NCI-H1105 (cell line): ENCODE results near the gene CSAD.
"Not testable (repeated sequence)": the region's sequence is repeated elsewhere in the genome, so short reads cannot be mapped to it uniquely, and the experiment has no call there.

Experiments used
- DNase-seq: peaks from one replicate; lab custom pipeline; 2025; lab: John Stamatoyannopoulos, UW

The CSAD gene

DNA sequence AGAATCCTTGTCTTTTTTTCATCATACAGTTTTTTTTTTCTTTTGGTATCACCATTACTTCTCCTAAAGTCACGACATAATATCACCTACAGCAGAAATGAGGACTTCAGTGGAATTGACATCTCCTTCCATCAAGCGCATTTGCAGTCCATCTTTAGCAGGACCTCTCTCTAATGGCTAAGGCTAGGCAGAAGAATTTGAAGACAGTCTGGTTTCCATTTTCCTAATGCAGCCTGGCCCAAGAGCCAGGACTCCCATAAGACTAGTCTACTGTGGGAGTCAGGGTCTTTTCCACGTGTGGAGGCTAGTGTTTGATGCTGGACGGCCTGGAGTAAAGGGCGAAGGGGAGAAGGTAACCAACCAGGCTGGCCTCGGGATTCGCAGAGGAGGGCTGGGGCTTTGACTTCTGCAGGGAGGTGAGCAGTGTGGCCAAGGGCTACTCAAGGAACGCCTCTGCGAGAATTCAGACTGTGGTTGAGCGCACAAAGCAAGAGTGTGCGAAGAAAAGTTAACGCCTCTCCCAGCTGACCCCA, 972 bp downstream of the CSAD start:
- DNase-seq = no peak

DNA sequence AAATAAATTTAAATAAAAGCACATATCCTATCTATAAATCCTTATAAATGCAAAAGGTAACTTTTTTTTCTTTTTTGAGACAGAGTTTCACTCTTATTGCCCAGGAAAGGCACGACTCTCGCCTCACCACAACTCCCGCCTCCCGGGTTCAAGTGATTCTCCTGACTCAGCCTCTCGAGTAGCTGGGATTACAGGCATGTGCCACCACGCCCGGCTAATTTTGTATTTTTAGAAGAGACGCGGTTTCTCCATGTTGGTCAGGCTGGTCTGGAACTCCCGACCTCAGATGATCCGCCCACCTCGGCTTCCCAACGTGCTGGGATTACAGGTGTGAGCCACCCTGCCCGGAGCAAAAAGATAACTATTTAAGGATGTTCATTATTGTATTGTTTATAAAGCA, 1.9 kb downstream of the CSAD start:
- not testable (repeated sequence) for DNase-seq

GRCh38 chr12:53177447-53177846, 3.3 kb downstream of the CSAD start:
- not testable (repeated sequence) for DNase-seq

GRCh38 chr12:53176750-53177149, 4.0 kb downstream of the CSAD start:
- DNase-seq = no peak

GRCh38 chr12:53174881-53175491, 5.7 kb downstream of the CSAD start:
- no peak for DNase-seq

DNA sequence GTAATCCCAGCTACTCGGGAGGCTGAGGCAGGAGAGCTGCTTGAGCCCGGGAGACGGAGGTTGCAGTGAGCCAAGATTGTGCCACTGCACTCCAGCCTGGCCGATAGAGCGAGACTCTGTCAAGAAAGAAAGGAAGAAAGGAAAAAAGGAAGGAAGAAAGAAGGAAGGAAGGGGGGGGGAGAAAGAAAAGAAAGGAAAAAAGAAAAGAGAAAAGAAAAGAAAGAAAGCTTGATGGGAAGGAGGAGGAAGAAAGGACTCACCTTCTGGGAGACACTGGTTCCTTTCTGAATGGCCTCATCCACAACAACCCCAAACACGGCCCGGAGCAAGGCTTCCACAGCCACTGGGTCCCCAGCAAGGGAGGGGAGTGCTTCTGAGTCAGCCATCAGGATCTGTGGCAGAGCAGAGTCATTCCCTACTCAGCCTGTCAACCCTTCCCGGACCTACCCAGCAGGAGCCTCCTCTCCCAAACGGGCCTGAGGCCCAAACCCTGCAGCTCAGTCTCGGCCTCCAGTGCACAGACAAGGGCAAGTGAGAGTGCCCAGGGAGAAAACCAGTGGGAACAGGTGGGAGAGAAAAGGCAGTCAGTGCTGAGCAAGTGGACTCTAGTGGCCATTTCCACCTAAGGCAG, 7.5 kb downstream of the CSAD start:
- no peak for DNase-seq

GRCh38 chr12:53172352-53172751, 8.4 kb downstream of the CSAD start:
- no peak for DNase-seq

GRCh38 chr12:53171725-53172329, 8.9 kb downstream of the CSAD start:
- no peak for DNase-seq

GRCh38 chr12:53170876-53171724, 9.6 kb downstream of the CSAD start:
- DNase-seq = no peak

DNA sequence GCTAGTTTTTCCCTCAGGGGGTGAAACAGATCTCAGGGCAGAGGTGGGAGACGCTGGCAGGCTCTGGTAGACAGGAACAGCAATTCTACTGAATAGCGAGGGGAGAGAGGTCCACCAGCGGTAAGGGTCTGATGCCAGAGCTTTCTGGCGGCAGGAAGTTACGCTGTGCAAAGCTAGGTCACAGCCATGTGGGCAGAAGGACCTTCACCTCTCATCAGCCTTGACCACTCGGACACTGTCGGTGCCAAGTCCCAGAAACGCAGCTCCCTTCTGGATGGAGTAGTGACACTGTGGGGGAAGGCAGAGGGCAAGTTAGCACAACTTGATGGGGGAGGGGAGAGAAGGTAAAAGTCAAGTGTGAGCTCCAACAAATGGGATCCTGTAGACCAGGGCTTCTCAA, 10.5 kb downstream of the CSAD start:
- no peak for DNase-seq

- no peak for DNase-seq
Observed at GRCh38 chr12:53169644-53170043, 11.1 kb downstream of the CSAD start.

DNA sequence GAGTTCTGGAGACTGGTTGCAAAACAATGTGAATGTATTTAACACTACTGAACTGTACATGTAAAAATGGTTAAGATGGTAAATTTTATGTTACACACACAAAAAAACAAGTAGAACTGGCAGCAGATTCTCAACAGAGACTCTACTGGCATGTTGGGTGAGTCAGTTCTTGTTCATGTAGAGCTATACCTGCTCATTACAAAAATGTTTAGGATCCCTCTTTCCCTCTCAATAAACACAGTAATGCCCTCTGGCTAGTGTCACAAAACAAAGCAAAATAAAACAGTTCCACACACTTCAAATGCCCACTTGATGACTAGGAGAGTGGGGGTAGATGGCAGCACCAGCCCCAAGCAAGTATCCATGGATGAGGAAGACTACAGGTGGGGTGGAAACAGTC, 13.9 kb downstream of the CSAD start:
- no peak for DNase-seq

DNA sequence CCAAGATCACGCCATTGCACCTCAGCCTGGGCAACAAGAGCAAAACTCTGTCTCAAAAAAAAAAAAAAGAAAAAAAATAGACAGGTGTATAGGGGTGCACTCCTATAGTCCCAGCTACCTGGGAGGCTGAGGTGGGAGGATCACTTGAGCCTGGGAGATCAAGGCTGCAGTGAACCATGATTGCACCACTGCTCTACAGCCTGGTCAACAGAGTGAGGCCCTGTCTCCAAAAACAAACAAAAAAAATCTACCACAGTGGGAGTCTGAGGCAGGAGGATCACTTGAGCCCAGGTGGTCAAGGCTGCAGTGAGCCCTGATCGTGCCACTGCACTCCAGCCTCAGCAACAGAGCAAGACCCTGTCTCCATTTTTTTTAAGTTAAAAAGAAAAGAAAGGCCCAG, 17.7 kb downstream of the CSAD start:
- not testable (repeated sequence) for DNase-seq

GRCh38 chr12:53161119-53161911, 19.4 kb downstream of the CSAD start:
- DNase-seq = no peak

GRCh38 chr12:53160673-53161072, 20.1 kb downstream of the CSAD start:
- no peak for DNase-seq

- DNase-seq = no peak
Observed at GRCh38 chr12:53160000-53160399, 20.7 kb downstream of the CSAD start.

- peak; percentile 45 for DNase-seq
Observed at GRCh38 chr12:53159195-53159839, 21.4 kb downstream of the CSAD start.

GRCh38 chr12:53152390-53152789, 28.3 kb downstream of the CSAD start:
- DNase-seq = no peak

DNA sequence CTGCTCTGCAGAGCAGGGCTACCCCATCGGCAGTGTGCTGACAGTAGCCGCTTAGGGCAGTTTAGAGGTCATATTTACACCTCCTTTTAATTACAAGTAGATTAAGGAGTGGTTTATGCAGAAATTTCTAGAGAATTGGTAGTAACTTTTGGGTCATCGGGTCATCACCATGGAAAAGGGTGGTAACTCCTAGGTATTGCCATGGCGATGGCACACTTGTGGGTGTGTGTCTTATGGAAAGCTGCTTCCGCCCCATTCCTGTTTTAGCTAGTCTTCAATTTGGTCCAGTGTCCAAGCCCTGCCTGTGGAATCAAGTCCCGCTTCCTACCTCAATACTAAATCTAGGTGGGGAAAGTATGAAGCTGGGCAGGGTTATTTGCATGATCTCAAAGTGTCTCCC, 29.7 kb downstream of the CSAD start:
- DNase-seq = no peak

- no peak for DNase-seq
Observed at GRCh38 chr12:53147653-53148052, 33.1 kb downstream of the CSAD start.

DNA sequence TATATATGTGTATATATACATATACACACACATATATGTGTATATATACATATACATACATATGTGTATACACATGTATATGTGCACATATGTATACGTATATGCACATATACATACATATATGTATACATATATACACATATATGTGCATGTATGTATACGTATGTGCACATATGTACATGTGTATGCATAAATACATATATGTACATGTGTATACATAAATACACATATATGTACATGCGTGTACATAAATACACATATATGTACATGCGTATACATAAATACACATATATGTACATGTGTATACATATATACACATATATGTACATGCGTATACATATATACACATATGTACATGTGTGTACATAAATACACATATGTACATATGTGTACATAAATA, 33.5 kb downstream of the CSAD start:
- no peak for DNase-seq
